K562 (cell line): ENCODE data around the gene CNKSR3. TPM values are rescaled to one million over a fixed set of nuclear protein-coding genes. Genes with fewer than 3 reads are reported as not detected.

ENCODE experiments used
- ATAC-seq: fragments of 200-7000 bp; cut with Tn5 transposase; 3 replicates; pipeline ENCODE4 v1.9.1; 2020; ENCODE audit warnings: moderate library complexity
- BruUV-seq: library from RNA; stranded (reverse); fragments of 400-500 nt; replicated peaks from 2 replicates; lab custom pipeline; 2021; lab: Mats Ljungman, UMichigan
- CTCF ChIA-PET: fragments of 300-600 bp; formaldehyde crosslinking; extraction: SDS; loops from one replicate; lab custom pipeline; 2021; ENCODE audit warnings: low intra/inter-chr PET ratio; lab: Yijun Ruan, JAX
- POLR2A ChIA-PET: fragments of 300-600, 350-650 bp; sonication (Branson Sonifier 250); formaldehyde crosslinking; extraction: SDS; loops from one replicate; lab custom pipeline; 2021; ENCODE audit warnings: antibody characterized with exemption, inconsistent platforms; lab: Yijun Ruan, JAX
- DNase-seq, 4 experiments: peaks; one replicate each; pipeline versions ENCODE4 v3.0.0 to v3.0.0-alpha.2; 2011 to 2018; ENCODE audit warnings: low spot score in 3 of 4, mixed read lengths in 3 of 4; ENCODE audit errors: extremely low read depth in 1 of 4
- FAIRE-seq: peaks from 2 replicates; lab custom pipeline; 2011; peaks lifted over from hg19 to GRCh38; lab: Jason Lieb, UNC
- H2AFZ ChIP-seq: 2 replicates; pipeline ENCODE4 v1.6.0; 2011; ENCODE audit warnings: low read depth, low read length, control low read depth, inconsistent platforms
- H3K27ac ChIP-seq: fragments of 200-600 bp; 3 replicates; pipeline ENCODE4 v1.8.0; 2011; ENCODE audit warnings: low read depth, mild to moderate bottlenecking, control low read depth, inconsistent platforms, low read length, moderate library complexity, mixed read lengths; ENCODE audit errors: extremely low read depth
- H3K27me3 ChIP-seq, 2 experiments: fragments of 300-600 bp in 1 of 2; 2 replicates in 1 of 2; 3 replicates in 1 of 2; pipeline versions ENCODE4 v1.6.0 to v1.8.0; 2011; ENCODE audit warnings: inconsistent platforms in 2 of 2, low read length in 2 of 2, mild to moderate bottlenecking in 1 of 2, mixed read lengths in 1 of 2, moderate library complexity in 1 of 2; ENCODE audit not compliant: control insufficient read depth in 2 of 2, insufficient read depth in 2 of 2
- H3K36me3 ChIP-seq: fragments of 300-600 bp; 3 replicates; pipeline ENCODE4 v1.8.0; 2011; ENCODE audit warnings: mild to moderate bottlenecking, low read length, inconsistent platforms; ENCODE audit not compliant: control insufficient read depth, insufficient read depth
- H3K4me1 ChIP-seq, 2 experiments: fragments of 200-600 bp in 1 of 2; replicated peaks in 1 of 2; 2 replicates in 1 of 2; 3 replicates in 1 of 2; pipeline versions ENCODE4 v1.5.1 to v1.8.0; 2011; ENCODE audit warnings: inconsistent platforms in 2 of 2, low read length in 2 of 2, mild to moderate bottlenecking in 1 of 2, mixed read lengths in 1 of 2, moderate library complexity in 1 of 2; ENCODE audit not compliant: control insufficient read depth in 2 of 2, insufficient read depth in 2 of 2
- H3K4me2 ChIP-seq: 2 replicates; pipeline ENCODE4 v1.6.1; 2011; ENCODE audit warnings: low read length, control low read depth, inconsistent platforms, mixed read lengths; ENCODE audit not compliant: insufficient read depth
- H3K4me3 ChIP-seq: fragments of 200-600 bp; sonication (generic), shearing (Covaris generic); 2 replicates; pipeline ENCODE4 v1.5.1; 2016; ENCODE audit warnings: control low read depth, inconsistent platforms
- H3K79me2 ChIP-seq: fragments of 200-600 bp; 3 replicates; pipeline ENCODE4 v1.8.0; 2011; ENCODE audit warnings: low read length, inconsistent platforms; ENCODE audit not compliant: control insufficient read depth, insufficient read depth
- H3K9ac ChIP-seq, 2 experiments: 2 replicates each; pipeline versions ENCODE4 v1.6.0 to v1.6.1; 2011; ENCODE audit warnings: low read depth in 2 of 2, low read length in 2 of 2, control low read depth in 1 of 2, inconsistent platforms in 1 of 2, mild to moderate bottlenecking in 1 of 2, mixed read lengths in 1 of 2; ENCODE audit not compliant: insufficient read depth in 1 of 2
- H3K9me1 ChIP-seq: one replicate; pipeline ENCODE4 v1.6.0; 2011; ENCODE audit warnings: inconsistent platforms, mild to moderate bottlenecking, low read length, moderate library complexity; ENCODE audit not compliant: control insufficient read depth, insufficient read depth
- H3K9me3 ChIP-seq: replicated peaks from 2 replicates; pipeline ENCODE4 v1.5.1; 2011; ENCODE audit warnings: low read depth, low read length, inconsistent platforms; ENCODE audit not compliant: control insufficient read depth, insufficient read depth
- H4K20me1 ChIP-seq: replicated peaks from 2 replicates; pipeline ENCODE4 v1.6.1; 2011; ENCODE audit warnings: low read length, inconsistent platforms, mixed read lengths; ENCODE audit not compliant: control insufficient read depth, insufficient read depth
- ADNP ChIP-seq: fragments of 200-800 bp; sonication (Bioruptor generic); IDR thresholded peaks from 2 replicates; pipeline ENCODE4 v1.6.1; 2016; ENCODE audit warnings: missing genetic modification characterization, missing compliant biosample characterization
- BCOR ChIP-seq: fragments of 450-650 bp; IDR thresholded peaks from 2 replicates; pipeline ENCODE4 v1.6.1; 2016
- CBFA2T3 ChIP-seq: fragments of 450-650 bp; IDR thresholded peaks from 2 replicates; pipeline ENCODE4 v1.6.1; 2017
- TSC22D4 ChIP-seq: fragments of 450-650 bp; IDR thresholded peaks from 2 replicates; pipeline ENCODE4 v1.6.1; 2016; ENCODE audit warnings: missing genetic modification characterization, missing biosample characterization, control low read depth
- ZHX1 ChIP-seq: fragments of 150-350 bp; conservative IDR thresholded peaks from 2 replicates; pipeline ENCODE4 v1.6.1; 2014; ENCODE audit warnings: low read length
- WGBS: fragments of 100-300 bp; shearing (Covaris generic); methylation state at CpG from one replicate; pipeline ENCODE4 v1.1.6; 2016; ENCODE audit warnings: low coverage, mixed read lengths; ENCODE audit not compliant: insufficient coverage; ENCODE audit errors: missing lambda C conversion rate; 5-methylcytosine and 5-hydroxymethylcytosine counted together
- in situ Hi-C: fragments of 300-500 bp; cut with MboI; formaldehyde crosslinking; loops from 4 replicates; pipeline ENCODE4 v1.15.0; 2018; ENCODE audit warnings: inconsistent platforms, mixed read lengths
- intact Hi-C: fragments of 100-400 bp; cut with micrococcal nuclease; formaldehyde crosslinking; loops from 2 replicates; pipeline ENCODE4 v1.14.2; 2022
- polyA plus RNA-seq, 8 experiments: library from polyadenylated mRNA; depleted of rRNA in 4 of 8; stranded (reverse) in 5 of 8; unstranded in 3 of 8; fragments of >200 nt; fragmentation: Nextera tagmentation in 2 of 8; fragmentation: Illumina TruSeq in 1 of 8; extraction: Ambion mirVana in 2 of 8; extraction: Trizol in 1 of 8; gene quantifications; 2 replicates each; pipeline versions ENCODE4 v1.2.1 to v1.2.3, GENCODE V29; 2011 to 2014; ENCODE audit warnings: inconsistent platforms in 1 of 8, missing spikeins in 1 of 8
- total RNA-seq, 7 experiments: library from RNA; depleted of rRNA in 6 of 7; stranded (reverse); fragments of >200 nt in 6 of 7; fragmentation: Illumina TruSeq in 2 of 7; extraction: Trizol in 2 of 7; gene quantifications; 2 replicates each; pipeline versions ENCODE4 v1.2.1 to v1.2.3, GENCODE V29; 2011 to 2021; ENCODE audit warnings: low replicate concordance in 1 of 7

CNKSR3 gene
- total and polyA plus RNA-seq, 9 of the 15 experiments (the other 6 are each of a cell fraction or from before 2014, with no cell fraction given): 4.5 to 29.6 (median 9.5) TPM

GRCh38 chr6:154496793-154497517 lies 13.5 kb downstream of the CNKSR3 start:
- no peak for TF ChIP-seq TSC22D4 (tag)
- TF ChIP-seq BCOR: peak; percentile 28; the same call in 1 of the 2 replicates
- TF ChIP-seq ADNP (tag): 0 out of 2 replicates have a peak, but pooled peaks have one; percentile 24
- TF ChIP-seq ZHX1: no peak
- peak; percentile 37; the same call in 1 of the 2 replicates for TF ChIP-seq CBFA2T3
- Histone ChIP-seq H3K79me2 (peaks cover 93% of the 10 kb centered on the region), H3K36me3 (peaks cover 13% of the 10 kb centered on the region; the same call in 2 of the 3 replicates), H3K4me2 (no peak overlapping the region), H2AFZ (no peak overlapping the region), H3K9ac (no peak overlapping the region), H3K27me3 (no peaks in the 10 kb centered on the region), H3K4me1 (peaks cover 0 to 5% of the 10 kb centered on the region in 2 experiments; a peak in 2 of 5 replicates), H4K20me1 (no peaks in the 10 kb centered on the region; the same call in 1 of the 2 replicates), H3K9me3 (no peaks in the 10 kb centered on the region), H3K9me1 (peaks cover 3% of the 10 kb centered on the region), H3K4me3 (no peak overlapping the region), H3K27ac (no peak overlapping the region)
- FAIRE-seq (no peak), ATAC-seq (no peak), DNase-seq (no peak)
- CTCF ChIA-PET: no interaction called here
- WGBS: 66% methylated on average over 16 of the region's 16 CpGs
- BruUV-seq: no TSS peak
- intact Hi-C loops (loop anchor here (10.0 kb wide), 1 partner anchor 342 kb away; no protein-coding TSS in a partner anchor), in situ Hi-C loops (no loop called here)
- POLR2A ChIA-PET: interaction anchor here (0.6 to 2.7 kb wide), 4 partner anchors 11 to 106 kb away, joined by 3 to 14 read pairs (median 6); no protein-coding TSS in a partner anchor
